Measurements from ENCODE around the gene GALNTL6. TPM values are rescaled to one million over a fixed set of nuclear protein-coding genes. Genes with fewer than 3 reads are reported as not detected.

Gene GALNTL6
- total RNA-seq, 2 donors from 2014 or later, result 0.92 to 3.8 TPM

DNA sequence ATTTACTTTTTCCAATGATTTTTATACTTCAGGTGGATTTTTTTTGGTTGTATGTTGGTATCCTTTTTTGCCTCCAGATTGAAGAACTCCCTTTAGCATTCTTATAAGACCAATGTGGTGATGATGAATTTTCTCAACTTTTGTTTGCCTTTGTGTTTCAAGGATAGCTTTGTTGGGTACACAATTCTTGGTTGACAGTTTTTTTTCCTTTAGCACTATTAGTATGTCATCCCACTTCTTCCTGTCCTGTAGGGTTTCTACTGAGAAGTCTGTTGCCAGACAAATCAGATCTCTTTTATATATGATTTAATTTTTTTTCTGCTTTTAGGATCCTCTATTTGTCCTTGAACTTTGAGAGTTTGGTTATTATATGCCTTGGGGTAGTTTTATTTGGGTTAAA is 892.4 kb downstream of the GALNTL6 start:
- Histone ChIP-seq H3K4me1 (ENCODE audit: control insufficient read depth in 1 of 2, low read depth in 2 of 2) (no peaks in the 10 kb centered on the region), H3K27ac (no peak overlapping the region), H3K27me3 (replicated peaks; ENCODE audit: insufficient read depth) (no peaks in the 10 kb centered on the region), H3K4me3 (no peak overlapping the region), H3K36me3 (no peaks in the 10 kb centered on the region), H3K9me3 (peaks cover 6% of the 10 kb centered on the region)
- no peak for DNase-seq (ENCODE audit: low spot score)
- TF ChIP-seq, protein P1, sequence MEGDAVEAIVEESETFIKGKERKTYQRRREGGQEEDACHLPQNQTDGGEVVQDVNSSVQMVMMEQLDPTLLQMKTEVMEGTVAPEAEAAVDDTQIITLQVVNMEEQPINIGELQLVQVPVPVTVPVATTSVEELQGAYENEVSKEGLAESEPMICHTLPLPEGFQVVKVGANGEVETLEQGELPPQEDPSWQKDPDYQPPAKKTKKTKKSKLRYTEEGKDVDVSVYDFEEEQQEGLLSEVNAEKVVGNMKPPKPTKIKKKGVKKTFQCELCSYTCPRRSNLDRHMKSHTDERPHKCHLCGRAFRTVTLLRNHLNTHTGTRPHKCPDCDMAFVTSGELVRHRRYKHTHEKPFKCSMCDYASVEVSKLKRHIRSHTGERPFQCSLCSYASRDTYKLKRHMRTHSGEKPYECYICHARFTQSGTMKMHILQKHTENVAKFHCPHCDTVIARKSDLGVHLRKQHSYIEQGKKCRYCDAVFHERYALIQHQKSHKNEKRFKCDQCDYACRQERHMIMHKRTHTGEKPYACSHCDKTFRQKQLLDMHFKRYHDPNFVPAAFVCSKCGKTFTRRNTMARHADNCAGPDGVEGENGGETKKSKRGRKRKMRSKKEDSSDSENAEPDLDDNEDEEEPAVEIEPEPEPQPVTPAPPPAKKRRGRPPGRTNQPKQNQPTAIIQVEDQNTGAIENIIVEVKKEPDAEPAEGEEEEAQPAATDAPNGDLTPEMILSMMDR (IDR thresholded peaks at IDR 0.05), result no peak
- ATAC-seq (ENCODE audit: insufficient number of reproducible peaks, low FRiP score, low read depth), result no peak

DNA sequence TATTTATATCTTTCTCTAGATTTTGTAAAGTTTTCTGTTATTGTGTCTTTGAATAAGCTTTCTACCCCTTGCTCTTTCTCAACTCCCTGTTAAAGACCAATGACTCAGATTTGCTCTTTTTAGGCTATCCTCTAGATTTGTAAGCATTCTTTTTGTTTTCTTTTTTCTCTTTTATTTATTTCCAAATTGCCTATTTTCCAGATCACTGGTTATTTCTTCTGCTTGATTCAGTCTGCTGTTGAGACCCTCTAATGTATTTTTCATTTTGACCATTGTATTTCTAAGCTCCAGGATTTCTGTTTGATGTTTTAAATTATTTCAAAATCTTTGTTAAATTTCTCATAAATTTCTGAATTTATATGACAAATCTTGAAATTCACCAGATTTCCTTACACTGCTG is 892.8 kb downstream of the GALNTL6 start:
- Histone ChIP-seq H3K4me3 (no peak overlapping the region), H3K36me3 (no peaks in the 10 kb centered on the region), H3K27ac (no peak overlapping the region), H3K9me3 (peaks cover 6% of the 10 kb centered on the region), H3K4me1 (ENCODE audit: control insufficient read depth in 1 of 2, low read depth in 2 of 2) (no peaks in the 10 kb centered on the region), H3K27me3 (replicated peaks; ENCODE audit: insufficient read depth) (no peaks in the 10 kb centered on the region)
- ATAC-seq (ENCODE audit: insufficient number of reproducible peaks, low FRiP score, low read depth) (no peak), DNase-seq (ENCODE audit: low spot score) (no peak)
- TF ChIP-seq, protein P1 (IDR thresholded peaks at IDR 0.05), result no peak

DNA sequence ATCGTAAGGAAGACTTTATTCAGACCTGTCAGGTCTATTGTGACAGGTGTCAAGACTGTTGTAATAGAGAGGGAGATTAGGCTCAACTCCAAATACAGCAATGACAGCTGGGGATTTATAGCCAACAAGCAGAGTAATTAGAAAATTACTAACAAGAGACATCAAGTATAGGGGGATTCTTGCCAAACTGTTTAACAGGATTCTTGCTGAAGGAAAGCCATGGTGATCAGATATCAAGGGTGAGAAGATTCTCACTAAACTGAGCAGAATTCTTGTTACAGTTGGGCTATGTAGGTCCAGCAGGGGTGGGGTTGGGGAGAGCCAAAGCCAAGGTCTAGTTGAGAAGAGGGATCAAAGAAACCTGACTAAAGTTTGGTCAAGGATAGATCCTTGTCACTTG is 894.4 kb downstream of the GALNTL6 start:
- TF ChIP-seq, protein P1 (IDR thresholded peaks at IDR 0.05), result no peak
- Histone ChIP-seq H3K27me3 (replicated peaks; ENCODE audit: insufficient read depth) (no peaks in the 10 kb centered on the region), H3K27ac (no peak overlapping the region), H3K4me1 (ENCODE audit: control insufficient read depth in 1 of 2, low read depth in 2 of 2) (no peaks in the 10 kb centered on the region), H3K4me3 (no peak overlapping the region), H3K36me3 (no peaks in the 10 kb centered on the region), H3K9me3 (peaks cover 6% of the 10 kb centered on the region)
- ATAC-seq (ENCODE audit: insufficient number of reproducible peaks, low FRiP score, low read depth), result no peak
- DNase-seq (ENCODE audit: low spot score), result no peak

DNA sequence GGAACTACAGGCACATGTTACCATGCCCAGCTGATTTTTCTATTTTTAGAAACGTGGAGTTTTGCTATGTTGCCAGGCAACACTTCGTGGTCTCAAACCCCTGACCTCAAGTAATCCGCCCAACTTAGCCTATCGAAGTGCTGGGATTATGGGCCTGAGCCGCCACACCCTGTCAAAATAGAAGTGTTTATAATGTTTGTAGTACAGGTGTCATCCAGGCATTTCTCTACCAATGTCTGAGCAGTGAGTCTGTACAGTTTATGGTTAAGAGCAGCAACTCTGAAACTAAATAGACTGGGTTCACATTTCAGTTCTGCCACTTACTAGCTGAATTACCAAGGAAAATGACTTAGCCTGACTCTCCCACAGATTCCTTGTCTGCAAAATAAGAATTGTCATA is 895.0 kb downstream of the GALNTL6 start:
- H3K4me1 ChIP-seq (ENCODE audit: control insufficient read depth in 1 of 2, low read depth in 2 of 2), result no peaks in the 10 kb centered on the region
- no peak overlapping the region for H3K27ac ChIP-seq
- ATAC-seq (ENCODE audit: insufficient number of reproducible peaks, low FRiP score, low read depth) (no peak), DNase-seq (ENCODE audit: low spot score) (no peak)
- H3K36me3 ChIP-seq, result no peaks in the 10 kb centered on the region
- no peak overlapping the region for H3K4me3 ChIP-seq
- H3K27me3 ChIP-seq (replicated peaks; ENCODE audit: insufficient read depth), result no peaks in the 10 kb centered on the region
- peaks cover 6% of the 10 kb centered on the region for H3K9me3 ChIP-seq
- TF ChIP-seq, protein P1 (IDR thresholded peaks at IDR 0.05), result no peak

DNA sequence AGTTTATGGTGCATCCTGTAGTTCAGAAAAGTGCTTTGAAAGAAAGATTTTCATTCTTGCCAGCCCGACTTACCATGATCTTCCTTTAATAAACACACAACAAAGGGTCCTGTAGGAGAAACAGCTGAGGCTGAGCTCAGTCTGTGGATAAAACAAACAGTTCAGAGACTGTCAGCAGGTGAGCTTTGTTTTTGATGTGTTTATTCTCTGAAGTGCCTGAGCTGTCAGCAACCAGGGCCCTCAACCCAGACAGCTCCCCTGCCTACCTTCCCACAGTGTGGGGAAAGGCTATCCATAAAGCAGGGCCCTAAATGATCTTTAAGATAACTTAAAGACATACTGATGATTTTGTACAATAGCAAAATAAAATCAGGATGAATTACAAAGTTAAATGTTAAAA is 896.2 kb downstream of the GALNTL6 start:
- Histone ChIP-seq H3K27me3 (replicated peaks; ENCODE audit: insufficient read depth) (no peaks in the 10 kb centered on the region), H3K4me3 (no peak overlapping the region), H3K36me3 (no peaks in the 10 kb centered on the region), H3K4me1 (ENCODE audit: control insufficient read depth in 1 of 2, low read depth in 2 of 2) (no peaks in the 10 kb centered on the region), H3K27ac (no peak overlapping the region), H3K9me3 (peaks cover 6% of the 10 kb centered on the region)
- no peak for ATAC-seq (ENCODE audit: insufficient number of reproducible peaks, low FRiP score, low read depth)
- no peak for DNase-seq (ENCODE audit: low spot score)
- TF ChIP-seq, protein P1 (IDR thresholded peaks at IDR 0.05), result no peak

Data from thoracic aorta (tissue), 2 donors.